Adrenal gland (tissue), 5 donors: Measurements from ENCODE around the gene SH3BP5L.

Experiments
- CTCF ChIP-seq, 6 experiments: fragments of 450-650 bp in 4 of 6; fragments of 200-600 bp in 2 of 6; sonication (generic) in 1 of 6; IDR thresholded peaks; 1 replicate in 5 of 6; 2 replicates in 1 of 6; pipeline versions ENCODE4 v1.5.1 to v1.8.0; 2016 to 2021; ENCODE audit warnings: antibody characterized with exemption in 6 of 6, mild to moderate bottlenecking in 2 of 6, moderate library complexity in 1 of 6
- POLR2A ChIP-seq, 2 donors: fragments of 450-650 bp; IDR thresholded peaks; one replicate each; pipeline ENCODE4 v1.6.1; 2017; ENCODE audit warnings: antibody characterized with exemption in 2 of 2, mild to moderate bottlenecking in 2 of 2, moderate library complexity in 1 of 2
- donor health status: DM: no; HTN: no; CAD: no.

GRCh38 chr1:248860007-248860406, 34.3 kb upstream of the SH3BP5L start:
- TF ChIP-seq CTCF (IDR thresholded peaks at IDR 0.05) (no peak), POLR2A (IDR thresholded peaks at IDR 0.05) (no peak)
